Neuronal stem cell (in vitro differentiated cells): Measurements from ENCODE around the gene SERTAD2. TPM values are rescaled to one million over a fixed set of nuclear protein-coding genes. Genes with fewer than 3 reads are reported as not detected.
A peak's percentile ranks its signal among the peaks of the same experiment; 100 is the strongest.

ENCODE experiments used
- DNase-seq: peaks from one replicate; pipeline ENCODE4 v3.0.0-alpha.2; 2013; ENCODE audit warnings: low spot score
- H2AFZ ChIP-seq: one replicate; pipeline ENCODE4 v1.6.1; 2013; ENCODE audit warnings: mild to moderate bottlenecking, low read length, inconsistent platforms
- H2AK5ac ChIP-seq: 2 replicates; pipeline ENCODE4 v1.6.1; 2013; ENCODE audit warnings: low read depth, mild to moderate bottlenecking, inconsistent platforms, low read length, moderate library complexity, mixed read lengths
- H2BK120ac ChIP-seq: 2 replicates; pipeline ENCODE4 v1.6.1; 2013; ENCODE audit warnings: low read depth, mild to moderate bottlenecking, inconsistent platforms, low read length, moderate library complexity, mixed read lengths
- H2BK12ac ChIP-seq: one replicate; pipeline ENCODE4 v1.6.1; 2013; ENCODE audit warnings: low read length, inconsistent platforms
- H2BK15ac ChIP-seq: 2 replicates; pipeline ENCODE4 v1.6.1; 2013; ENCODE audit warnings: mild to moderate bottlenecking, low read length, inconsistent platforms, mixed read lengths
- H2BK5ac ChIP-seq: one replicate; pipeline ENCODE4 v1.6.1; 2013; ENCODE audit warnings: inconsistent platforms, mild to moderate bottlenecking, low read length, moderate library complexity
- H3K14ac ChIP-seq: one replicate; pipeline ENCODE4 v1.6.1; 2013; ENCODE audit warnings: low read length, inconsistent platforms
- H3K18ac ChIP-seq: 2 replicates; pipeline ENCODE4 v1.6.1; 2013; ENCODE audit warnings: low read length, inconsistent platforms
- H3K23ac ChIP-seq: 2 replicates; pipeline ENCODE4 v1.6.1; 2013; ENCODE audit warnings: low read depth, mild to moderate bottlenecking, mixed read lengths, low read length, inconsistent platforms; ENCODE audit not compliant: poor library complexity
- H3K27ac ChIP-seq: replicated peaks from 3 replicates; pipeline ENCODE4 v1.5.1; 2013; ENCODE audit warnings: low read length, inconsistent platforms
- H3K27me3 ChIP-seq, 3 experiments: 2 replicates each; pipeline ENCODE4 v1.6.1; 2013; ENCODE audit warnings: low read length in 3 of 3, mild to moderate bottlenecking in 2 of 3, inconsistent platforms in 1 of 3, low read depth in 1 of 3, mixed read lengths in 1 of 3, moderate library complexity in 1 of 3; ENCODE audit not compliant: control insufficient read depth in 3 of 3, insufficient read depth in 3 of 3
- H3K36me3 ChIP-seq, 2 donors: replicated peaks in 1 of 2; 2 replicates each; pipeline ENCODE4 v1.6.1; 2013; ENCODE audit warnings: low read length in 2 of 2; ENCODE audit not compliant: control insufficient read depth in 2 of 2, insufficient read depth in 2 of 2
- H3K4ac ChIP-seq: 2 replicates; pipeline ENCODE4 v1.6.1; 2013; ENCODE audit warnings: inconsistent platforms, mild to moderate bottlenecking, low read length, moderate library complexity
- H3K4me1 ChIP-seq, 2 donors: 1 replicate in 1 of 2; 2 replicates in 1 of 2; pipeline ENCODE4 v1.6.1; 2013; ENCODE audit warnings: low read length in 2 of 2, low read depth in 1 of 2; ENCODE audit not compliant: control insufficient read depth in 2 of 2, insufficient read depth in 1 of 2
- H3K4me2 ChIP-seq: one replicate; pipeline ENCODE4 v1.6.1; 2013; ENCODE audit warnings: mild to moderate bottlenecking, low read length, inconsistent platforms; ENCODE audit not compliant: insufficient read depth, poor library complexity, severe bottlenecking
- H3K4me3 ChIP-seq, 2 donors: 2 replicates each; pipeline ENCODE4 v1.5.1; 2013; ENCODE audit warnings: low read length in 2 of 2, mild to moderate bottlenecking in 2 of 2, inconsistent platforms in 1 of 2, moderate library complexity in 1 of 2
- H3K79me1 ChIP-seq: one replicate; pipeline ENCODE4 v1.6.1; 2013; ENCODE audit warnings: low read depth, mild to moderate bottlenecking, inconsistent platforms, low read length, moderate library complexity
- H3K9ac ChIP-seq: one replicate; pipeline ENCODE4 v1.6.1; 2013; ENCODE audit warnings: mild to moderate bottlenecking, low read depth, low read length, inconsistent platforms; ENCODE audit not compliant: poor library complexity
- H3K9me3 ChIP-seq, 2 donors: replicated peaks in 1 of 2; 2 replicates each; pipeline versions ENCODE3 to v1.6.1; 2013; ENCODE audit warnings: low read length in 2 of 2, mild to moderate bottlenecking in 2 of 2, inconsistent platforms in 1 of 2, low read depth in 1 of 2, mixed read lengths in 1 of 2, moderate library complexity in 1 of 2; ENCODE audit not compliant: control insufficient read depth in 2 of 2, insufficient read depth in 1 of 2
- H4K8ac ChIP-seq: one replicate; pipeline ENCODE4 v1.6.1; 2013; ENCODE audit warnings: low read depth, mild to moderate bottlenecking, inconsistent platforms, low read length, moderate library complexity
- H4K91ac ChIP-seq: one replicate; pipeline ENCODE4 v1.6.1; 2013; ENCODE audit warnings: low read length, low read depth, mild to moderate bottlenecking, inconsistent platforms; ENCODE audit not compliant: poor library complexity
- WGBS, 2 donors: extraction: QIAGEN DNeasy Blood & Tissue Kit; methylation state at CpG; one replicate each; pipeline ENCODE4 v1.1.7; 2013; ENCODE audit warnings: missing lambda C conversion rate in 2 of 2, mixed read lengths in 1 of 2; ENCODE audit not compliant: insufficient read length in 2 of 2, insufficient replicate concordance in 1 of 2; ENCODE audit errors: extremely low coverage in 2 of 2; 5-methylcytosine and 5-hydroxymethylcytosine counted together
- polyA plus RNA-seq, 2 experiments: library from polyadenylated mRNA; stranded (reverse); fragments of 200-250 nt; gene quantifications; one replicate each; pipeline ENCODE4 v1.2.3, GENCODE V29; 2013

SERTAD2 gene
- 20.0 TPM for polyA plus RNA-seq (2013, experiment 1 of 2)
- 19.5 TPM for polyA plus RNA-seq (2013, experiment 2 of 2)

GRCh38 chr2:64653109-64654062 lies at the start of gene SERTAD2:
Gene SERTAD2 (minus strand): TSS chr2:64653913. CDS start chr2:64636871, 17,042 bp downstream.
- peak within 1 kb of the TSS; percentile 93 for H2AFZ ChIP-seq
- peaks cover 18 to 45% of the 10 kb centered on the region in 2 donors for H3K4me1 ChIP-seq
- no peaks in the 10 kb centered on the region for H3K36me3 ChIP-seq
- H3K79me1 ChIP-seq = no peaks in the 10 kb centered on the region
- no peaks in the 10 kb centered on the region for H3K9me3 ChIP-seq
- H2BK5ac ChIP-seq = peak within 1 kb of the TSS; percentile 96
- H3K4ac ChIP-seq = no peak within 1 kb of the TSS
- peak within 1 kb of the TSS; percentile 96 for H3K9ac ChIP-seq
- peak within 1 kb of the TSS; percentile 88 for H3K4me2 ChIP-seq
- no peak within 1 kb of the TSS for H4K8ac ChIP-seq
- H2AK5ac ChIP-seq = peak within 1 kb of the TSS; percentile 70
- DNase-seq = peak; percentile 84
- peak within 1 kb of the TSS; percentile 98 for H3K27ac ChIP-seq
- H3K27me3 ChIP-seq = no peaks in the 10 kb centered on the region
- H2BK15ac ChIP-seq = peak within 1 kb of the TSS; percentile 93
- H4K91ac ChIP-seq = peak within 1 kb of the TSS; percentile 50
- peak within 1 kb of the TSS; percentile 48 for H2BK12ac ChIP-seq
- peak within 1 kb of the TSS; percentile 73 for H2BK120ac ChIP-seq
- H3K23ac ChIP-seq = peak within 1 kb of the TSS; percentile 83
- H3K18ac ChIP-seq = peak within 1 kb of the TSS; percentile 99
- WGBS, 2 donors = no CpG with 5 or more reads among the region's 109 CpGs
- peak within 1 kb of the TSS; percentile 83 for H3K14ac ChIP-seq
- peak within 1 kb of the TSS; percentile 74 to 87 for H3K4me3 ChIP-seq

GRCh38 chr2:64700133-64700809 lies 46.6 kb upstream of the SERTAD2 start:
- no peak overlapping the region for H2AFZ ChIP-seq
- no peaks in the 10 kb centered on the region for H3K9me3 ChIP-seq
- no peaks in the 10 kb centered on the region for H3K27me3 ChIP-seq
- no peak overlapping the region for H3K23ac ChIP-seq
- H3K79me1 ChIP-seq = no peaks in the 10 kb centered on the region
- DNase-seq = no peak
- H3K4me3 ChIP-seq = no peak overlapping the region
- no peak overlapping the region for H2BK120ac ChIP-seq
- no peak overlapping the region for H3K4me2 ChIP-seq
- no peak overlapping the region for H2BK15ac ChIP-seq
- no peak overlapping the region for H2BK5ac ChIP-seq
- no peaks in the 10 kb centered on the region for H3K36me3 ChIP-seq
- H2BK12ac ChIP-seq = no peak overlapping the region
- H3K9ac ChIP-seq = no peak overlapping the region
- no peak overlapping the region for H2AK5ac ChIP-seq
- H3K4ac ChIP-seq = no peak overlapping the region
- WGBS, 2 donors = no CpG with 5 or more reads among the region's 5 CpGs
- peaks cover 0 to 7% of the 10 kb centered on the region in 2 donors for H3K4me1 ChIP-seq
- no peak overlapping the region for H4K8ac ChIP-seq
- no peak overlapping the region for H3K14ac ChIP-seq
- no peak overlapping the region for H3K27ac ChIP-seq
- H3K18ac ChIP-seq = no peak overlapping the region
- H4K91ac ChIP-seq = no peak overlapping the region

GRCh38 chr2:64699712-64700111 lies 46.0 kb upstream of the SERTAD2 start:
- Histone ChIP-seq H2AFZ (no peak overlapping the region), H2BK15ac (no peak overlapping the region), H4K8ac (no peak overlapping the region), H3K14ac (no peak overlapping the region), H3K4ac (no peak overlapping the region), H3K23ac (no peak overlapping the region), H2BK5ac (no peak overlapping the region), H3K4me1 (peaks cover 0 to 7% of the 10 kb centered on the region in 2 donors), H3K9me3 (no peaks in the 10 kb centered on the region), H3K18ac (no peak overlapping the region), H2BK120ac (no peak overlapping the region), H2AK5ac (no peak overlapping the region), H3K27ac (no peak overlapping the region), H3K4me2 (no peak overlapping the region), H3K9ac (no peak overlapping the region), H3K36me3 (no peaks in the 10 kb centered on the region), H3K79me1 (no peaks in the 10 kb centered on the region), H3K4me3 (no peak overlapping the region), H4K91ac (no peak overlapping the region), H2BK12ac (no peak overlapping the region), H3K27me3 (no peaks in the 10 kb centered on the region)
- WGBS, 2 donors = no CpG with 5 or more reads among the region's 8 CpGs
- no peak for DNase-seq
